HG03159 (cell line): Measurements from ENCODE around the gene GTF2IRD2.
"Not testable (repeated sequence)": the region's sequence is repeated elsewhere in the genome, so short reads cannot be mapped to it uniquely, and the experiment has no call there.

ENCODE experiments used
- ATAC-seq: cut with Tn5 transposase; IDR thresholded peaks from one replicate; pipeline ENCODE4 v1.9.1; 2021; ENCODE audit warnings: mild to moderate bottlenecking, moderate library complexity; ENCODE audit not compliant: unreplicated experiment

The GTF2IRD2 gene

GRCh38 chr7:74850833-74851721 lies at the start of gene GTF2IRD2:
TSS of gene GTF2IRD2 (minus strand) at chr7:74851605. CDS start at chr7:74836378, 15,227 bp downstream.
- ATAC-seq = peak; percentile 76

GRCh38 chr7:74890158-74891123 lies 39.0 kb upstream of the GTF2IRD2 start:
- ATAC-seq = peak; percentile 52

DNA sequence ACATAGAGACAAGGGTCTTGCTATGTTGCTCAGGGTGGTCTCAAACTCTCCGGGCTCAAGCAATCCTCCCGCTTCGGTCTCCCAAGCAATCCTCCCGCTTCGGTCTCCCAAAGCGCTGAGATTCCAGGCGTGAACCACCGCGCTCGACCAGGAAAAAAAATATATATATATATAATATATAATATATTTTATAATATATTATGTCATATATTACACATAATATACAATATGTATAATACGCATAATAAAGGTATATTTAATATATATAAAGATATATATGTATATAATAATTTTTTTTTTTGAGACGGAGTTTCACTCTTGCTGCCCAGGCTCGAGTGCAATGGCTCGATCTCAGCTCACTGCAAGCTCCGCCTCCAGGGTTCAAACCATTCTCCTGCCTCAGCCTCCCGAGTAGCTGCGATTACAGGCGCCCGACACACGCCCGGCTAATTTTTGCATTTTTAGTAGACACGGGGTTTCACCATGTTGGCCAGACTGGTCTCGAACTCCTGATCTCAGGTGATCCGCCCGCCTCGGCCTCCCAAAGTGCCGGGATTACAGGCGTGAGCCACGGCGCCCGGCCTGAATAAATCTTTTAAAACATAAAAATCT lies 38.2 kb upstream of the GTF2IRD2 start:
- not testable (repeated sequence) for ATAC-seq

GRCh38 chr7:74885295-74885694 lies 33.9 kb upstream of the GTF2IRD2 start:
- ATAC-seq = not testable (repeated sequence)

GRCh38 chr7:74882110-74882509 lies 30.7 kb upstream of the GTF2IRD2 start:
- not testable (repeated sequence) for ATAC-seq

- ATAC-seq = not testable (repeated sequence)
These were observed 23.5 kb upstream of the GTF2IRD2 start for GRCh38 chr7:74874748-74875512.

- not testable (repeated sequence) for ATAC-seq
These were observed 22.8 kb upstream of the GTF2IRD2 start for GRCh38 chr7:74874104-74874747.

GRCh38 chr7:74872542-74872941 lies 21.1 kb upstream of the GTF2IRD2 start:
- ATAC-seq = not testable (repeated sequence)

DNA sequence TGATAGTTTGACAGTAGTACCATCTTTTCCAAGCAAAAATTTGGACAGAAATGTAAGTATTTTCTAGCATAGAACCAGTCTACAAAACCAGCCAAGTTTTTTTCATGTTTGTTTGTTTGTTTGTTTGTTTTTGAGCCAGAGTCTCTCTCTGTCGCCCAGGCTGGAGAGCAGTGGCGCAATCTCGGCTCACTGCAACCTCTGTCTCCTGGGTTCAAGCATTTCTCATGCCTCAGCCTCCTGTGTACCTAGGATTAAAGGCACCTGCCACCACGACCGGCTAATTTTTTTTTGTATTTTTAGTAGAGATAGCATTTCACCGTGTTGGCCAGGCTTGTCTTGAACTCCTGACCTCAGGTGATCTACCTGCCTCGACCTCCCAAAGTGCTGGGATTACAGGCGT lies 14.4 kb upstream of the GTF2IRD2 start:
- ATAC-seq = not testable (repeated sequence)

GRCh38 chr7:74849853-74850252 lies 1.6 kb downstream of the GTF2IRD2 start:
- ATAC-seq = not testable (repeated sequence)

- ATAC-seq = not testable (repeated sequence)
These were observed 21.0 kb downstream of the GTF2IRD2 start for GRCh38 chr7:74830411-74830810.

DNA sequence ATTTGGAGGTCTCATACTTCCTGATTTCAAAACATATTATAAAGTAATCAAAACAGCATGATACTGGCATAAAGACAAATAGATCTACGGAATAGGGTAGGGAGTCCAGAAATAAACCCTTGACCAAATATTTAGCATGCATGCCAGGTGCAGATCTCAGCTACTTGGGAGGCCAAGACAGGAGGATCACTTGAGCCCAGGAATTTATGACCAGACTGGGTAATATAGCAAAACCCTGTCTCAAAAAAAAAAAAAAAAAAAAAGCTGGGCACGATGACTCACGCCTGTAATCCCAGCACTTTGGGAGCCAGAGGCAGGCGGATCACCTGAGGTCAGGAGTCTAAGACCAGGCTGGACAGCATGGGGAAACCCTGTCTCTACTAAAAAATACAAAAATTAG lies 21.4 kb downstream of the GTF2IRD2 start:
- not testable (repeated sequence) for ATAC-seq

GRCh38 chr7:74821259-74821658 lies 30.1 kb downstream of the GTF2IRD2 start:
- not testable (repeated sequence) for ATAC-seq

- peak; percentile 78 for ATAC-seq
These were observed 31.1 kb downstream of the GTF2IRD2 start for GRCh38 chr7:74820146-74820805.

DNA sequence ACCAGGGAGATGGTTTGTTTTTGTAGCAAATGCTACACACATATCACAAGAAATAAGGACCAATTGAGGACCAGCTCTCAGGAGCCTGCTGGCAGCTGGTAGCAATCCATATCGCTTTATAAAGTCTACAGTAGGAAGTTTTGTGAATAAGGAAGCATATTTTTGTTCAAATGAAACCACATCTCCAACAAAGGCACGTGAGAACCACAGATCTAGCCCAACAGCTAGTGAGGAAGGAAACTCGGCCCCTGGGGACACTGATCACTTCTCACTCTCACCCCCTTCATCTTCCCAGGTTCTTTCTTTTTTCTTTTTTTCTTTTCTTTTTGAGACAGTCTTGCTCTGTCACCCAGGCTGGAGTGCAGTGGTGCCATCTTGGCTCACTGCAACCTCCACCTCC lies 35.5 kb downstream of the GTF2IRD2 start:
- not testable (repeated sequence) for ATAC-seq

DNA sequence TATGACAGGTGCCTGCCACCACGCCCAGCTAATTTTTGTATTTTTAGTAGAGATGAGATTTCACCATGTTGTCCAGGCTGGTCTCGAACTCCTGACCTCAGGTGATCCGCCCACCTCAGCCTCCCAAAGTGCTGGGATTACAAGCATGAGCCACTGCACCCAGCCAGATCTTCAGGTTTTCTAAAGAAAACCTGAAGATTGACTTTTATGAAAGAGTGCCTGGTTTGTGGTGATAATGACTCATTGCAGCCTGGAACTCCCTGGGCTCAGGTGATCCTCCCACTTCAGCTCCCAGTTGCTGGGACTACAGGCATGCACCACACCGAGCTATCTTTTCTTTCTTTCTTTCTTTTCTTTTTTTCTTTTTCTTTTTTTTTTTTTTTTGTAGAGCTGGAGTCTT lies 52.8 kb downstream of the GTF2IRD2 start:
- ATAC-seq = not testable (repeated sequence)

DNA sequence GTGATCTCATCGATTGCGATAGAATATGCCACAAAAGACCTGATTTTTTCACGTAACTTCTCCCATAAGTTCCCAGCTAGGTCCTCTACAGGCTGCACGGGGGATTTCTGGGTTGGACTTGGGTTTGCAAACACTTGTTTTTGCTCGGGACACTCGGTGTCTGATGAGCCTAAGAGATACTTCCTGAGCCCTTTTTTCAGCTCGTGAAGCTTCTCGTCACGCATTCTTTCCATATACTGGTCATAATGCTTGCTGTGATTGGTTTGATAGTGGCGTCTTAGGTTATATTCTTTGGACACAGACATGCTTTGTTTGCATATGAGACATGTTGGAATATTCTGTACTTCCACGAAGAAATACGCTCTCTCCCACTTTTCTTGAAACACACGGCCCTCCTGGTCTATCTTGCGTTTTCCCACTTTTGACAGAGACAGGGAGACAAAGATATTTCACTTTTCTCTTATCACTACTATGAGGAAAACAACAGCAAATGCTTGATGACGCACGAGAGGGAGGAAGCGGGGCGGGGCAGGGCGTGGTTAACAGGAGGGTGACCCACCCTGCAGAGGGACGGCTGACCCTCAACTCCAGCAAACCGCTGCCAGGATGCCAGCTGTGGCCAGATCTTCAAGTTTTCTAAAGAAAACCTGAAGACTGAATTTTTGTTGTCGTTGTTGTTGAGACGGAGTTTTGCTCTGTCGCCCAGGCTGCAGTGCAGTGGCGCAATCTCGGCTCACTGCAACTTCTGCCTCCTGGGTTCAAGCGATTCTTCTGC lies 53.4 kb downstream of the GTF2IRD2 start:
- ATAC-seq = not testable (repeated sequence)

- not testable (repeated sequence) for ATAC-seq
These were observed 62.1 kb downstream of the GTF2IRD2 start for GRCh38 chr7:74789200-74789736.
